ENCODE results near the gene SCN4A.

Gene SCN4A

DNA sequence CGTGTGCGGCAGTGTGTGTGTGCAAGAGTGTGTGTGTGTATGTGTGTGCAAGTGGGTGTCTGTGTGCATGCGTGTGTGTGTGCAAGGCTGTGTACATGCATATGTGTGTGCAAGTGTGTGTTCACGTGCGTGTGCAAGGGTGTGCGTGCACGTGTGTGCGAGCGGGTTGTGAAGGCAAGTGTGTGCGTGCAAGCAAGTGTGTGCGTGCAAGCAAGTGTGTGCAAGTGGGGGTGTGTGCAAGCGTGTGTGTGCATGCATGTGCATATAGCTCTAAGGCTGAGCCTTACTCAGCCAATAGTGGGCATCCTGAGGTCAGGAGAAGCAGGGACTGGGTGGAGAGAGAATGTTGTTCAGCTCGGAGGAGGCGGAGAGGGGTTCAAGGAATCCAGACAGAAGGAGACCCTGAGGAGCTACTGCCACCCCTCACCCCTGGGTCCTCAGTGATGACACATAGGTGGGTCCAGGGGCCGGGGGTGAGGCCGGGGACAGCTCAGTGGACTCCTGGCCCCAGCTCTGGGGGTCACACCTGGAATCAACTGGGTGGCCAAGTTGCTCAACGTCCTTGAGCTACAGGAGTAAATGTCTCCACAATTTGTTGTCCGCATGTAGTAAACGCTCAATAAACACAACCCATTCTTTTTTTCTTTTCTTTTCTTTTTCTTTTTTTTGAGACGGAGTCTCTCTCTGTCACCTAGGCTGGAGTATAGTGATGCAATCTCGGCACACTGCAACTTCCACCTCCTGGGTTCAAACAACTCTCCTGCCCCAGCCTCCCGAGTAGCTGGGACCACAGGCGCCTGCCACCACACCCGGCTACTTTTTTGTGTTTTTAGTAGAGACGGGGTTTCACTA lies 27.2 kb upstream of the SCN4A start:
- H3K4me3 ChIP-seq (replicated peaks; ENCODE audit: low read depth, low read length): no peak overlapping the region
- no peak for DNase-seq (ENCODE audit: extremely low read depth, low read depth)
- TF ChIP-seq, protein P1, sequence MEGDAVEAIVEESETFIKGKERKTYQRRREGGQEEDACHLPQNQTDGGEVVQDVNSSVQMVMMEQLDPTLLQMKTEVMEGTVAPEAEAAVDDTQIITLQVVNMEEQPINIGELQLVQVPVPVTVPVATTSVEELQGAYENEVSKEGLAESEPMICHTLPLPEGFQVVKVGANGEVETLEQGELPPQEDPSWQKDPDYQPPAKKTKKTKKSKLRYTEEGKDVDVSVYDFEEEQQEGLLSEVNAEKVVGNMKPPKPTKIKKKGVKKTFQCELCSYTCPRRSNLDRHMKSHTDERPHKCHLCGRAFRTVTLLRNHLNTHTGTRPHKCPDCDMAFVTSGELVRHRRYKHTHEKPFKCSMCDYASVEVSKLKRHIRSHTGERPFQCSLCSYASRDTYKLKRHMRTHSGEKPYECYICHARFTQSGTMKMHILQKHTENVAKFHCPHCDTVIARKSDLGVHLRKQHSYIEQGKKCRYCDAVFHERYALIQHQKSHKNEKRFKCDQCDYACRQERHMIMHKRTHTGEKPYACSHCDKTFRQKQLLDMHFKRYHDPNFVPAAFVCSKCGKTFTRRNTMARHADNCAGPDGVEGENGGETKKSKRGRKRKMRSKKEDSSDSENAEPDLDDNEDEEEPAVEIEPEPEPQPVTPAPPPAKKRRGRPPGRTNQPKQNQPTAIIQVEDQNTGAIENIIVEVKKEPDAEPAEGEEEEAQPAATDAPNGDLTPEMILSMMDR (IDR thresholded peaks at IDR 0.05; ENCODE audit: low read depth, low read length, missing control alignments): no peak

GRCh38 chr17:63998721-63999679 lies 26.3 kb upstream of the SCN4A start:
- TF ChIP-seq, protein P1 (IDR thresholded peaks at IDR 0.05; ENCODE audit: low read depth, low read length, missing control alignments): no peak
- DNase-seq (ENCODE audit: extremely low read depth, low read depth): no peak
- peak overlapping the region; percentile 37 for H3K4me3 ChIP-seq (replicated peaks; ENCODE audit: low read depth, low read length)

- TF ChIP-seq, protein P1 (IDR thresholded peaks at IDR 0.05; ENCODE audit: low read depth, low read length, missing control alignments): no peak
These were observed 25.5 kb upstream of the SCN4A start, which contains the start of gene PRR29 for GRCh38 chr17:63998050-63998720. Gene PRR29 (plus strand): TSS chr17:63998351. CDS start chr17:63998365, 14 bp downstream.

DNA sequence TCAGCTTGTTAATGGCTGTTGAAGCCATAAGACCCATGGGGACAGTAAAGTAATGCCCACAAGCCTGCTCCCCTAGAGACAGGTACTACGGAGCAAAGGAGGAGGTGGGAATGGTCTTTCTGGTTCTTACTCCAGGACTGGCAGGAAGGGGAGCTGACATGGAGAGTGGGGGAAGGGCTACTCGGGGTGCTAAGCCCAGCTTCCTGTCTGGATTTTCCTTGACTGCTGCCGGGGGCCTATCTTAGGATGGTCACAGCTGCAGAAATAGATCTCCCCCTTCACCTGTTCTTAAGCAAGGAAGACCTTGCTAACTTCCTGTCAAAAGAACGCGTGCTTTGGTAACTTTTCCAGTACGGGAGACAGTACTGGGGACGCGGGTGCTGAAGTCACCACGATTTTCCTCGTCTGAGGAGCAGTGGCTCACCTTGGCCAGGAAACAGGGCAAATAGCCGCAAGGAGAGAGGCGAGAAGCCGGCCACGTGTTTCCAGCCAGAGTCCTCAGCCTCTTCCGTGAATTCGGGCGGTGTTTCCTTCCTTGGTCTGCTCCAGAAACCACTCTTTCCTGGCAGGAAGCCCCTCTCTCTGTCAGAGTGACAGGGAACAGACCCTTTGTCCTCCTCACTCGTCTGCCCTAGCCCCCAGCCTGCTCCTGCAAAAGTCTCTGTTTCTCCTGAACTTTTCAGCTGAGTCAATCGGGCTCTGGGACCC lies 24.8 kb upstream of the SCN4A start:
- H3K4me3 ChIP-seq (replicated peaks; ENCODE audit: low read depth, low read length): peak overlapping the region; percentile 37; the same call in 1 of the 2 replicates

More at GRCh38 chr17:63998050-63998720, 25.5 kb upstream of the SCN4A start, which contains the start of gene PRR29:
- H3K4me3 ChIP-seq (replicated peaks; ENCODE audit: low read depth, low read length): peak within 1 kb of the TSS; percentile 37
- no peak for DNase-seq (ENCODE audit: extremely low read depth, low read depth)

GRCh38 chr17:63996430-63997182 lies 23.9 kb upstream of the SCN4A start:
- no peak for DNase-seq (ENCODE audit: extremely low read depth, low read depth)
- TF ChIP-seq, protein P1 (IDR thresholded peaks at IDR 0.05; ENCODE audit: low read depth, low read length, missing control alignments): no peak
- no peak overlapping the region for H3K4me3 ChIP-seq (replicated peaks; ENCODE audit: low read depth, low read length)

More for the DNA sequence above, 24.8 kb upstream of the SCN4A start:
- DNase-seq (ENCODE audit: extremely low read depth, low read depth): no peak
- TF ChIP-seq, protein P1 (IDR thresholded peaks at IDR 0.05; ENCODE audit: low read depth, low read length, missing control alignments): no peak
